ENCODE measurements around the gene SLC23A2.

SLC23A2 gene

GRCh38 chr20:4813863-4814695 is 187.2 kb downstream of the SLC23A2 start:
- DNase-seq (ENCODE audit: low read depth): no peak

- no peak for DNase-seq (ENCODE audit: low read depth)
Measured at GRCh38 chr20:4813076-4813862, 188.0 kb downstream of the SLC23A2 start.

- DNase-seq (ENCODE audit: low read depth): no peak
Measured at GRCh38 chr20:4812641-4813075, 188.7 kb downstream of the SLC23A2 start.

GRCh38 chr20:4812216-4812615 is 189.1 kb downstream of the SLC23A2 start:
- DNase-seq (ENCODE audit: low read depth): no peak

- DNase-seq (ENCODE audit: low read depth): no peak
Measured at GRCh38 chr20:4811661-4812181, 189.6 kb downstream of the SLC23A2 start.

GRCh38 chr20:4811257-4811656 is 190.1 kb downstream of the SLC23A2 start:
- no peak for DNase-seq (ENCODE audit: low read depth)

GRCh38 chr20:4810426-4811019 is 190.8 kb downstream of the SLC23A2 start:
- DNase-seq (ENCODE audit: low read depth): no peak

GRCh38 chr20:4809707-4810106 is 191.6 kb downstream of the SLC23A2 start:
- DNase-seq (ENCODE audit: low read depth): no peak

- no peak for DNase-seq (ENCODE audit: low read depth)
Measured at GRCh38 chr20:4808872-4809271, 192.4 kb downstream of the SLC23A2 start.

- no peak for DNase-seq (ENCODE audit: low read depth)
Measured at GRCh38 chr20:4805663-4806449, 195.5 kb downstream of the SLC23A2 start.

- no peak for DNase-seq (ENCODE audit: low read depth)
Measured at GRCh38 chr20:4802527-4802926, 198.8 kb downstream of the SLC23A2 start.

All from ELR (cell line).